HG02852 (cell line): Measurements from ENCODE around the gene SCG3.

ENCODE experiments used
- ATAC-seq: cut with Tn5 transposase; IDR thresholded peaks from one replicate; pipeline ENCODE4 v1.9.1; 2021; ENCODE audit warnings: mild to moderate bottlenecking, moderate library complexity; ENCODE audit not compliant: unreplicated experiment

Gene SCG3

GRCh38 chr15:51677452-51677851 is 3.9 kb upstream of the SCG3 start:
- ATAC-seq = no peak

DNA sequence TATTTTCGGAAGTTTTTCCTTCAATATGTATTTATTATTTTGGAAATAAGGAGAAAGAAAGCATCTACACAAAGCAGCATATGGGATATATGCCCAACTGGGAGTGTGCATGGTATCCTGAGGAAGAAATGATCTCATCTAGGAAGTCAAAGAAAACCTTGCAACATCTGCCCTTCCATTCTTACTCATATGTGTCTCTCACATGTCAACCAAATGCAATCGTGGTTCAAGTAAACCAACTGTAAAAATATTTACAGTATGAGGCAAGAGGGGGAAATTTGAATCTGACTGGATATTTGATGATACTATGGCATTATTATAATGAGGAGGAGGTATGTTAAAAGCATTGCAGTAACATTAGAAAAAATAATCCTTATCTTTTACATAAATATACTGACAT is 3.2 kb upstream of the SCG3 start:
- ATAC-seq = no peak

DNA sequence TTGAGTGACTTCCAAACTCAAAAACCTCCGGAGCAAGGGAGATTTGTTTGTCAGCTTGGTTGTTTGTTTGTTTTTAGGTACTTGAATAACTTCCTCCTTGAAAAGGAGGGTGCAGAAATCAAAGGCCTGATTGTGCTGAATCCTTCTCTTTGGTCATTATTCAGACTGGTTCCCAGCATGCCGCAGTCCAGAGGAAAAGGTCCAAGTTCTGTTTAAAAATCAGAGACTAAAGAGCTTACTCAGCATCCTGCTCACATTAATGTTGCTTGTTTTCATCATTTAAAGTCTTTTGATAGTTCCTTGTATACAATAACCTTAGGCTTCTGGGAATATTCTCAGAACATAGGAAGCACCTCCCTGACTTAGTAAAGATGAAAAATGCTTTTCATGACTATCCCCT is 982 bp upstream of the SCG3 start:
- ATAC-seq = no peak

- ATAC-seq = no peak
Observed at GRCh38 chr15:51687565-51687964, 6.3 kb downstream of the SCG3 start.

- no peak for ATAC-seq
Observed at GRCh38 chr15:51688863-51689262, 7.6 kb downstream of the SCG3 start.

GRCh38 chr15:51692154-51692553 is 10.9 kb downstream of the SCG3 start:
- no peak for ATAC-seq

DNA sequence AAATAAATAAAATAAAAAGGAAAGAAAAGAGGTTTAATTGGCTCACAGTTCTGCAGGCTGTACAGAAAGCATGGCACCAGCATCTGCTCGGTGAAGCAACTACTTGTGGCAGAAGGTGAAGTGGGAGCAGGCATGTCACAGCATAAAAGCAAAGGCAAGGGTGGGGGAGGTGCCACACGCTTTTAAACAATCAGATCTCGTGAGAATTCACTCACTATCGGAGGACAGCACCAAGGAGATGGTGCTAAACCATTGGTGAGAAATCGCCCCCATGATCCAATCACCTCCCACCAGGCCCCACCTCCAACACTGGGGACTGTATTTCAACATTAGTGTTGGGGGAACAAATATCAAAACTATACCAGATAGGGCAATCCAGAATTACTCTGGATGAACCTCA is 15.3 kb downstream of the SCG3 start:
- no peak for ATAC-seq

DNA sequence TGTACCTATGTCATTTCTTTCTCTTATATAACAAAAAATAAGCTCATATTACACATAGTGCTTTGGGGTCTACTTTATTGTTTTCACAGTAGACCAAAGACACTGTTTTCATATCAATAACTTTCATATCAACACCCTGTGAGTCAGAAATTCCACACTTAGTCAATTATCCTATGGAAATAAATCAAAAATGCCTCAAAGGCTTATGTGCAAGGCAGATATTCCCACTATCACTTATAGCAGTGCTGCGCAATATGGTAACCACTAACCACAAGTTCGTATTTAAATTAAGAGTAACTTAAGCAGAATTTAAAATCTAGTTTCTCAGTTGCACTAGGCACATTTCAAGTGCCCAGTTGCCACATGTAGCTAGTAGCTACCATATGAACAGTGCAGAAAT is 15.9 kb downstream of the SCG3 start:
- no peak for ATAC-seq

- ATAC-seq = no peak
Observed at GRCh38 chr15:51699373-51699772, 18.1 kb downstream of the SCG3 start.

GRCh38 chr15:51702710-51703109 is 21.4 kb downstream of the SCG3 start:
- no peak for ATAC-seq

DNA sequence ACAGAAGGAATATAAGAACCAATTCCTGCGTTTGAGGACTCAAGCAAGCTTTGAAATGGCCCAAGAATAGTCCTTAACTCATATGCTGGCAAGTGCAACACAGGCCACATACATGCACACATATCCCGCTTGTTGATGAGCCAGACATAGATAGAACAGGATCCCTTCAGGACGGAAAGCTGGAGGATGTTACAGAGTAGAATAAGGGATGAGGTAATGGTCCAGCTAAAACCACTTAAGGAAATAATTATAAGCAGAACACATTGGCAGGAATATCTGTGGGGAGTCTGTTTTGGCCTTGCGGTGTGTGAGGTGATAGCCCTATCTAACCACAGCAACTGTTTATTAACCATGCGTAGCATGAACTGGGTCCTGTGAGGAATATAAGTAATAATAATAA is 25.0 kb downstream of the SCG3 start:
- no peak for ATAC-seq

GRCh38 chr15:51706926-51707608 is 25.8 kb downstream of the SCG3 start:
- ATAC-seq = no peak

- ATAC-seq = no peak
Observed at GRCh38 chr15:51708013-51708412, 26.7 kb downstream of the SCG3 start.

DNA sequence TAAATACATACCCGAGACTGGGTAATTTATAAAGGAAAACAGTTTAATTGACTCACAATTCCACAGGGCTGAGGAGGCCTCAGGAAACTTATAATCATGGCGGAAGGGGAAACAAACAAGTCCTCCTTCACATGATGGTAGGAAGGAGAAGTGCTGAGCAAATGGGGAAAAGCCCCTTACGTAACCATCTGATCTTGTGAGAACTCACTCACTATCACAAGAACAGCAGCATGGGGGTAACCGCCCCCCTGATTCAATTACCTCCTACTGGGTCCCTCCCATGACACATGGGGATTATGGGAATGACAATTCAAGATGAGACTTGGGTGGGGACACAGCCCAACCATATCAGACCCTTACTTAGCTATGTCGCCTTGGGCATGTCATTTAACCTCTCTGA is 27.7 kb downstream of the SCG3 start:
- no peak for ATAC-seq

GRCh38 chr15:51714162-51714561 is 32.9 kb downstream of the SCG3 start:
- no peak for ATAC-seq

DNA sequence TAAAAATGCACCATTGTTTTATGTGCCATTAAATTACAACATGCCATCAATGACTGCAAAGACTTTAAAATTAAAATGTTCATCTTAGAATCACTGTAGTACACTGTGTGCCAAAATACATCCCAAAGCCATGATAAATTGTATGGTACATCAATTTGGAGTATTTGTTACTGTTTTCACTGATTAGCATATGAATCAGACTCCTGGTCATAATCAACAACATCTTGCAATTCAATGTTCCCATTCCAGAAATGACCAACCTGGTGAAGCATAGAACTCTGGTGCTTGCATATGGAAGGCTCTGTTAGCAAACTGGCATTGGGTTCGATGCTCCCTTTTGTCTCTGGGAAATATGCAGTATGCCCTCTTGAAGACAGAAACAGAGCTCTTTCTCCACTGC is 33.6 kb downstream of the SCG3 start:
- no peak for ATAC-seq

DNA sequence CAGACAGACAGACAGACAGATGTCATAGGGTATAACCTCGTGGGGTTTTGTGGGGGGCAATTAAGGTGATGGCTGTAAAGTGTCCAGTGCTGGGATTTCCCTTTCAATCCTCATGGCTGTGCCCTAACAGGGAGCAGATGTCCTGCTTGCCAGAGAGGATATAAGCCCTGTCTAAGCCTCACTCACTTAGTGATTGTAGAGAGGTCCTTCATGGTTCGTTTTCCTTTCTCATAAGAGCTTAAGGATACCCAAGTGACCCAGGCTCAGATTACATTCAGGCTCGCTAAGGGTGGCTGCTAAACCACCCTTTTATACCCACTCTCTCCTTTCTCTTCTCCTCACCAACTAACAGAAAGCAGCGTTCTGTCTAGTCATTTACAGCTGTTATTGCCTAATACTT is 36.9 kb downstream of the SCG3 start:
- no peak for ATAC-seq

GRCh38 chr15:51718746-51719145 is 37.4 kb downstream of the SCG3 start:
- no peak for ATAC-seq

DNA sequence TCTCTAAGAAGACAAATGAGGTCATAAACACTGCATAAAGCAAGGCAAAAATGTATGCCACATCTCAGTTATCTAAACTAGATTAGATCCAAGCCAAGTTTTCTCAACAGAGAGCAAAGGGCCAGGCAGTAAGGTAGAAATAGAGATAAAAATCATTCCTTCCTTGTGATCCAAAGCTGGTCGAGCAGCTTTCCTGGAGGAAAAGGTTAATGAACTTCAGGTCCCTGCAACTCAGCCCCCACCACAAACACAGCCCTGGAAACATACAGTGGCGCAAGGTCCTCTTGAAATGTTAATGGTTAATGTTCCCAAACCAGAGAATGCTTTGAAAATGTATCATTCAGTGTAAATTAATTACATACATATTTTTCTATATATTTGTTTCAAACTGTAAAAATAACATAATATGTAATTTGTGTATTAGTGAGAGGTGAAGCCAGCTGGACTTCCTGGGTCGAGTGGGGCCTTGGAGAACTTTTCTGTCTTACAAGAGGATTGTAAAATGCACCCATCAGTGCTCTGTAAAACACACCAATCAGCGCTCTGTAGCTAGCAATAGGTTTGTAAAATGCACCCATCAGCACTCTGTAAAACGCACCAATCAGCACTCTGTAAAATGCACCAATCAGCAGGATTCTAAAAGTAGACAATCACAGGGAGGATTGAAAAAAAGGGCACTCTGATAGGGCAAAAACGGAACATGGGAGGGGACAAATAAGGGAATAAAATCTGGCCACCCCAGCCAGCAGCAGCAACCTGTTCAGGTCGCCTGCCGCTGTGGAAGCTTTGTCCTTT is 39.1 kb downstream of the SCG3 start:
- ATAC-seq = no peak

- no peak for ATAC-seq
Observed at GRCh38 chr15:51721199-51721960, 40.1 kb downstream of the SCG3 start.

DNA sequence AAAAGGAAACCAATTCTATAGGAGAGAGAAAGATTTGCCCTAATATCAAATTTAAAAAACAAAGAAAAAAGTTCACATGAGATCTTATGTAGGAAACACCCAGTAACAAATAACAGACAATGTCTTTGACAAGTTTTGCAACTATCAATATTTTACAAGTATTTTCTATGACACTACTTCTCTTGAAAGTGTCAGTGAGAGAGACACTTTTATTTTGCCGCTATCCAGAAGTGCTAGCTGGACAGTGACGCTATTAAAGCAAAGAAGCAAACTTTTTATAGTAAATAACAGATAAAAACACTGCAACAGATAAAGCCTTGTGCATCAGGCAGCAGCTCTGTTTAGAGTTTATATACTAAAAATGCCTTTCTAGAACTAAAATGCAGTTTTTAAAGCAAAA is 42.9 kb downstream of the SCG3 start:
- no peak for ATAC-seq

DNA sequence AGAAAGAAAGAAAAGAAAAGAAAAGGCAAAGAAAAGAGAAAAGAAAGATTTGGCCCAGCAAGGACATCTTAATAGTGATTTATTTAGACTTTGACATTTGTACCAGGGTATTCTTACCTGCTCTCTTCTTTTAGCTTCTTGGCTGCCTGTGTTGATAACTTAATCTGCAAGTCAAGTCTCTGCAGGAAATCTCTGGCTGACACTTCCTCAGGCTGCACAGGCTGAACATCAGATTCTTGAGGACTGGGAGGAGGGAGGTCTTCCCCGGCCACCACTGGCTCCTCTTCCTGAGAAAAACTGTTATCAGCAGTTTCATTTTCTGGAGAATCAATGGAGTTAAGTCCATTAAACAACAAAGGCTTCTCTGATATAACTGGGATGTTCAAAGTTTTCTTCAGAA is 43.4 kb downstream of the SCG3 start:
- ATAC-seq = no peak
